ENCODE data around the gene CRHR1.

- TF ChIP-seq, protein P1, sequence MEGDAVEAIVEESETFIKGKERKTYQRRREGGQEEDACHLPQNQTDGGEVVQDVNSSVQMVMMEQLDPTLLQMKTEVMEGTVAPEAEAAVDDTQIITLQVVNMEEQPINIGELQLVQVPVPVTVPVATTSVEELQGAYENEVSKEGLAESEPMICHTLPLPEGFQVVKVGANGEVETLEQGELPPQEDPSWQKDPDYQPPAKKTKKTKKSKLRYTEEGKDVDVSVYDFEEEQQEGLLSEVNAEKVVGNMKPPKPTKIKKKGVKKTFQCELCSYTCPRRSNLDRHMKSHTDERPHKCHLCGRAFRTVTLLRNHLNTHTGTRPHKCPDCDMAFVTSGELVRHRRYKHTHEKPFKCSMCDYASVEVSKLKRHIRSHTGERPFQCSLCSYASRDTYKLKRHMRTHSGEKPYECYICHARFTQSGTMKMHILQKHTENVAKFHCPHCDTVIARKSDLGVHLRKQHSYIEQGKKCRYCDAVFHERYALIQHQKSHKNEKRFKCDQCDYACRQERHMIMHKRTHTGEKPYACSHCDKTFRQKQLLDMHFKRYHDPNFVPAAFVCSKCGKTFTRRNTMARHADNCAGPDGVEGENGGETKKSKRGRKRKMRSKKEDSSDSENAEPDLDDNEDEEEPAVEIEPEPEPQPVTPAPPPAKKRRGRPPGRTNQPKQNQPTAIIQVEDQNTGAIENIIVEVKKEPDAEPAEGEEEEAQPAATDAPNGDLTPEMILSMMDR (conservative IDR thresholded peaks at IDR 0.05), result no peak
- TF ChIP-seq ZFX (IDR thresholded peaks at IDR 0.05), result no peak
These were observed 66.3 kb downstream of the CRHR1 start for GRCh38 chr17:45850468-45850867.

All from C4-2B (cell line).